Fibroblast of upper back skin (primary cell): ENCODE measurements around the gene VEZT.
"Not testable (repeated sequence)": the region's sequence is repeated elsewhere in the genome, so short reads cannot be mapped to it uniquely, and the experiment has no call there.

Experiments
- DNase-seq: peaks from one replicate; pipeline ENCODE4 v3.0.0-alpha.2; 2013

Gene VEZT

DNA sequence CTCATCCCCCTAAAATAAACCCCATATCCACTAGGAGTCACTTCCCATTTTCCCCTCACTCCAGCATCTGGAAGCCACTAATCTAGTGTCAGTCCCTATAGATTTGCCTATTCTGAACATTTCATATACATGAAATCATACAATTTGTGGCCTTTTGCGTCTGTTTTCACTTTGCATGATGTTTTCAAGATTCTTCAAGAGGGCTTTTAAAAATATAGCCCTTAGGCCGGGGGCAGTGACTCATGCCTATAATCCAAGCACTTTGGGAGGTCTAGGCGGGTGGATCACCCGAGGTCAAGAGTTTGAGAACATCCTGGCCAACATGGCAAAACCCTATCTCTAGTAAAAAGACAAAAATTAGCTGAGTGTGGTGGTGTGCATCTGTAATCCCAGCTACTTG lies 104.7 kb downstream of the VEZT start:
- peak; percentile 95 for DNase-seq

- no peak for DNase-seq
Observed at GRCh38 chr12:95323212-95323611, 105.6 kb downstream of the VEZT start.

DNA sequence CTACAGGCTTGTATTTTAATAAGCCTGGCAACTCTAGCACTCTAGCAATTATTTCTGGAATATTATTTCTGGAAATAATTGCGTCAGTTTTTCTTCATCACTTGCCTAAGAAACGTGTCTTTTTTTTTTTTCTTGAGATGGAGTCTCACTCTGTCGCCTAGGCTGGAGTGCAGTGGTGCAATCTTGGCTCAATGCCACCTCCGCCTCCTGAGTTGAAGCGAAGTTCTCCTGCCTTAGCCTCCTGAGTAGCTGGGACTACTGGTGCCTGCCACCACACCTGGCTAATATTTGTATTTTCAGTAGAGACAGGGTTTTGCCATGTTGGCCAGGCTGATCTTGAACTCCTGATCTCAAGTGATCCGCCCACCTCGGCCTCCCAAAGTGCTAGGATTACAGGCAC lies 106.6 kb downstream of the VEZT start:
- DNase-seq: not testable (repeated sequence)

GRCh38 chr12:95325501-95325900 lies 107.9 kb downstream of the VEZT start:
- no peak for DNase-seq

DNA sequence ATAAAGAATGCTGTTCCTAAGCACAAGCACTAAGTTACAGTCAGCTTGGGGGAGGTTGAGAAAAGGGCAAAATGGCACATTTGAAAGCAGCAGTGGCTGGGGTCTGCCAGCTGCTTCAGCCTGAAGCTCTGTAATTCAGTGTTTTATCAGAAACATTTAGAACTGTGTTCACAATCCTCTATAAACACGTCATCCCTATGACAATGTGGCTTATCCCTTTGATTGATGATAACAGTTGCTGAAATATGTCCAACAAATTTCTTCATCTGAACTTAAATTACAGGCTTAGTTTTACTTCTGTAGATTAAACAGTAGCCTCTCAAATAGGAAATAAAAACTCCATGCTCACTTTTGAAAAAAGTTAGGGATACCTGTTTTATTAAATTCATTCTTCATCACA lies 108.8 kb downstream of the VEZT start:
- DNase-seq: peak; percentile 87

DNA sequence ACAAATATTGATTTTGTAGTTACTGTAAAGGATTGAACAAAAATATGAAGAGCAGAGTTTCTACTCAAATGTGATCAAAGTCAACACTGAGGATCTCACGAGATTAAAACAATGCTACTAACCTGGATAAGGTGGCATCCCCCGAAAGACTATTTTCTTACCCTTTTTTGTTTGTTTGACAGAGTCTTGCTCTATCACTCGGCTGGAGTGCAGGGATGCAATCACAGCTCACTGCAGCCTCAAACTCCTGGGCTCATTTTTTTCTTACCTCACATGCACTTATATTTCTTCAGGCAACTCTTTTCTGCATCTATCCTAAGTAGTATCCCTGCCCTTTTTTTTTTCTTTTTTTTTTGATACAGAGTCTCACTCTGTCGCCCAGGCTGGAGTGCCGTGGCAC lies 109.2 kb downstream of the VEZT start:
- DNase-seq: no peak

DNA sequence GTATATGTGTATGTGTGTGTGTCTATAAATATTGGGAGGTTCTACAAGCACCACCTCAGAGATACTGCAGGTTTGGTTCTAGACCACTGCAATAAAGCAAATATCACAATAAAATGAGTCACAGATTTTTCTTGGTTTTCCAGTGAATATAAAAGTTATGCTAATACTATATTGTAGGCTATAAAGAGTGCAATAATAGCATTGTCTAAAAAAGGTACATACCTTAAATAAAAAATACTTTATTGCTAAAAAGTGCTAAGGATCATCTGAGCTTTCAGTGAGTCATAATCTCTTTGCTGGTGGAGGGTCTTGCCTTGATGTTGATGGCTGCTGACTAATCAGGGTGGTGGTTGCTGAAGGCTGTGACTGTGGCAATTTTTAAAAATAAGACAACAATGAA lies 111.1 kb downstream of the VEZT start:
- no peak for DNase-seq

DNA sequence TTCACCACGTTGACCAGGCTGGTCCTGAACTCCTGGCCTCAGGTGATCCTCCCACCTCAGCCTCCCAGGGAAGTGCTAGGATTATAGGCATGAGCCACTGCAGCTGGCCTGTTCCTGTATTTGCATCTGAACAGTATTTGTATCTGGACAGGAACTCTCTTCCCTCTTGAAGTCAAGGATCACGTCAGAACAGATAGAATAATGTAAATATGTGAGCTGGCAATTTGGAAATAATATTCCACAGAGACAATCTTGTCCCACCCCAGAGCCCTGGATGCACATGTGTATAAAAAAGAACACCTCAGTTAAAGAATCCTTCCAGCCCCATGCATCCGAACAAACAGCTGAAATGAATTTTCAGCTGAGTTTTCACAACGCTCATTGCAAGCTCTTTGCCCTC lies 118.3 kb downstream of the VEZT start:
- DNase-seq: no peak

DNA sequence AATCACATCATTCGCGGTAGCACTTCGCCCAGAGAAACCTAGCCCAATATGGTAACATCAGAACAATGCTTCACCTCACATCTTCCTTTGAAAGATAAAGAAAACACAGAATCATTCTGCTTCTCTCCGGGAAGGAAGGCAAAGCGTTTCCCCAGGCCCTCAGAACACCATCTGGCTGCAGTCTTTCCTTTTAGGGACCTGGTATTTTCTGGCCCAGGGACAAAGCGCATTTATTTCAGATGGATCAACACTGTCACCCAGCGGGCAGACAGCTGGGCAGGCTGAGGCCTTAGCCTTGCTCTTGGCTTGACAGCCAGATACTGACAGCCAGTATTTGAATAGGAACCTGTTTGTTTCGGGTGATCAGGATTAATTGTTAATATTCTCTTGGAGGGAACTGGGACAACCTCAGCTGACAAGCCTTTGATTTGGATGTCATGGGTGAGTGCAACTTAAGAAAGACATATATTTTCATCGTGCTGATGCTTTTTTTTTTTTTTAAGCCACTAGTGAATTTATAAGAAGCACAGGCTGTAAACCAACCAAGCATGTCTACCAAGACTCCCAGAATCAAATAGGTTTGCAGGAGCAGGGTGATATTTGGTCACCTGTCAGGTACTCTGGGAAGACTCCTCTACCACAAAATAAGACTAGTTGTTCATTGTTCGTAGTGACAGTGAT lies 118.9 kb downstream of the VEZT start:
- DNase-seq: peak; percentile 93

DNA sequence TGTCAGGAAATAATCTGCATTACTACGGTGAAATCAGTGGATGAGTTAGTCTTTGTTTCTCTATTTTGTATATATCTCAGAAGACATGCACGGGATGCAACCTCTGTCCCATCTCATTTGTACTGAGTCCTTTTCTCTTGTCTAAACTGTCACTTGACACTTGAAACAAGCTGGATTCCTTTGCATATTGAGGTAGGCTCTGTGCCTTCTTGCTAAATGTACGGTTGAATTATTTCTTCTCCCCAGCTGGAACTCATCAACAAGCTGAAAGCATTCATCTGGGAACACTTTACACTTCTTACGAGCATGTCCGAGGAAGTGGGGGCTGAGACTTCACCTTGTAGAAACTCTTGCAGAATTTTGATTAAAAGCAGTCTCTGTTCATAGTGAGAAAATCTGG lies 119.5 kb downstream of the VEZT start:
- peak; percentile 88 for DNase-seq

DNA sequence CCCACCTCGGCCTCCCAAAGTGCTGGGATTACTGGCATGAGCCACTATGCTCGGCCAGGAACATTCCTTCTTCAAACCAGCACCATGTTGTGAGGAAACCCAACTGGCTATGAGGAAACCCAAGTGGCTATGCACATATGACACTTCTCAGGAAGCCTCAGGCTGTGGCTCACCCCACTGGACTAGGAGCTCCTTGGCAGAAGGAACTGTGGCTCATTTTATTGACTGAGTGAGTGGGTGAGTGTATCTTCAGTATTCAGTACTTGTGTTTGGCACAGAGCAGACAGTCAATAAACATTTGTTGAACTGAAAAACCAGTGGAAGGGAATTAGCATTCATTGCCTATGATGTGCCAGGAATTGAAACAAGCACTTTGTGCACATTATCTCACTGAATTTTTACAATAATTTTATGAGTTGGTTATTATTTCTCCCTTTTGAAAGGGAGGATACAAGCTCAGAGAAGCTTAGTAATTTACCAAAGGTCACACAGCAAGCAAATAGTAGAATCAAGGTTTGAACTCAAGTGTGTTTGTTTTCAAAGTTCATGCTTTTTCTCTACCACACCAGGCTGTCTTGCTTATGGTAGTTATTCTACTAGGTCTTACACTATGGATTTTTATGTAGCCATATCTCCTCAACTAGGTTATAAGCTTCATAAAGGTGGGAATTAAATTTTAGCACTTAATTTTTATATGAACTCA lies 121.6 kb downstream of the VEZT start:
- DNase-seq: no peak

DNA sequence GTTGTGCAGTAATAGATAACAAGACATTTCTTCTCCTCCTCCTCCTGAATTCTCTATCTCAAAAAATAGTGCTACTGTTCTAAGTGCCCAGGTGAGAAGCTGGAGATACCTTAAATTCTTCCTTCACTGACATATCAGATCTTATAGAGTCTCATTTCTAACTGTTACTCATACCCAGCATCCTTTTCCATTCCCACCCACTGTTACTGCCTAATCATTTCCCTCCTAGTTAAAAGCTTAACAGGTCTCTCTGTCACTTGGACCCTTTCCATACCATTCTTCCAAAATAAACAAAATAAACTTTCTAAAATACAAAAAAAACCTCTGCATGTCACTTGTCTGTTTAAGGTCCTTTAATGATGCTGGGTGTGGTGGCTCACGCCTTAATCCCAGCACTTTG lies 124.4 kb downstream of the VEZT start:
- no peak for DNase-seq

DNA sequence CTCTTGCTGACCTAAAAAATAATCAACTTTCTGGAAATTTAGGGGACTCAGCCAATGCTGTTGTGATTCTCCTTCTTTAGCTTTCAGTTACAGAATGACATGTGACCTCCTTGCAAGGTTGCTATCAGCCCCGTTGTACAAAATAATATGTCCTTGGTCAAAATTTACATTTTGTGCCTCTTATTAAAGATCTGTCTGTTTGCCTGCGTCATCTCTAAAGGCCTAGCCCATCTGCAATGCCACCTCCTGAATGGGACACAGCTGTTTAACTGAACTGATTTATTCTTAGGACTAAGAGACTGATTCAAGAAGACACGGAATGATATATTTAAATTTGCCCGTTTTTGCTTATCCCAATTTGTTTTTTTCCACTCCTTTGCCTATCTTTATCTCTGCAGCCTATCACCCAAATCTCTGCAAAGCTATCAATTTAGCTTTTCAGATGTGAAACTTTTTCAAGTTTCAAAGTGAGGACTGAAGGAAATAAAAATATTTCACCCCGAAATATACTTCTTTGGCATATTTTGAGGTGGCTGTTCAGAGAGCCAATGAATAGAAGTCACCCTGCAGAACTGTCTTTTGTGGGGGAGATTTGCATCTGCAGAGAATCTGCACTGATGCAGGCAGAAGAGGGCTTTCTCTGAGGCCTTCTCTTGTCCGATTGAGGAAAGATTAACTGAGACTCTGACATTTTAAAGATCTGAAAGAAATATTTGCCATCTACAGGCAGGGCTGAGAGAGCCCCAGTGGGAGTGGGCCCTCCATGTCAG lies 126.0 kb downstream of the VEZT start:
- DNase-seq: no peak

- no peak for DNase-seq
Observed at GRCh38 chr12:95349291-95349690, 131.7 kb downstream of the VEZT start.

- DNase-seq: no peak
Observed at GRCh38 chr12:95351748-95352147, 134.1 kb downstream of the VEZT start.
